KMS-11 (cell line): ENCODE results near the gene ME1.

Experiments used
- H2AFZ ChIP-seq: fragments of 200-600 bp; sonication (generic); 2 replicates; pipeline ENCODE4 v1.6.1; 2016; ENCODE audit warnings: antibody characterized with exemption, mixed run types, low read depth
- H3K27ac ChIP-seq: fragments of 200-600 bp; sonication (generic); 2 replicates; pipeline ENCODE4 v1.6.1; 2016; ENCODE audit warnings: mild to moderate bottlenecking, mixed run types
- H3K27me3 ChIP-seq: fragments of 200-600 bp; sonication (generic); 2 replicates; pipeline ENCODE4 v1.6.1; 2017; ENCODE audit warnings: mild to moderate bottlenecking, low read depth, mixed run types, moderate library complexity; ENCODE audit not compliant: insufficient read depth
- H3K36me3 ChIP-seq: fragments of 200-600 bp; sonication (generic); 2 replicates; pipeline ENCODE4 v1.6.1; 2017; ENCODE audit warnings: mild to moderate bottlenecking, mixed run types; ENCODE audit not compliant: insufficient read depth
- H3K4me1 ChIP-seq: fragments of 200-600 bp; sonication (generic); 2 replicates; pipeline ENCODE4 v1.6.1; 2016; ENCODE audit warnings: mild to moderate bottlenecking, low read depth, mixed run types; ENCODE audit not compliant: poor library complexity, severe bottlenecking
- H3K4me2 ChIP-seq: fragments of 200-600 bp; sonication (generic); 2 replicates; pipeline ENCODE4 v1.7.0; 2016; ENCODE audit warnings: mild to moderate bottlenecking, mixed run types
- H3K4me3 ChIP-seq: fragments of 200-600 bp; sonication (generic); IDR thresholded peaks from 2 replicates; pipeline ENCODE4 v1.6.1; 2017; ENCODE audit warnings: low read depth, low read length, mixed read lengths; ENCODE audit not compliant: insufficient read depth
- H3K79me2 ChIP-seq: fragments of 200-600 bp; sonication (generic); 2 replicates; pipeline ENCODE4 v1.6.1; 2016; ENCODE audit warnings: low read depth, mixed run types; ENCODE audit not compliant: insufficient read depth
- H3K9ac ChIP-seq: fragments of 200-600 bp; sonication (generic); 2 replicates; pipeline ENCODE4 v1.6.1; 2016; ENCODE audit warnings: mild to moderate bottlenecking, mixed run types
- H4K20me1 ChIP-seq: fragments of 200-600 bp; sonication (generic); 2 replicates; pipeline ENCODE4 v1.6.1; 2016; ENCODE audit warnings: mild to moderate bottlenecking, mixed run types; ENCODE audit not compliant: insufficient read depth
- CTCF ChIP-seq: fragments of 200-600 bp; sonication (generic); conservative IDR thresholded peaks from 2 replicates; pipeline ENCODE4 v1.6.1; 2017; ENCODE audit warnings: low read depth, mild to moderate bottlenecking, antibody characterized with exemption, low read length, moderate library complexity, mixed read lengths

ME1 gene

GRCh38 chr6:83430611-83431544 lies at the start of gene ME1:
TSS of gene ME1 (minus strand) at chr6:83431051. CDS start at chr6:83430954, 97 bp downstream.
- Histone ChIP-seq H3K4me1 (peaks cover 64% of the 10 kb centered on the region), H3K4me2 (peak within 1 kb of the TSS; percentile 78), H4K20me1 (no peaks in the 10 kb centered on the region), H3K4me3 (peak within 1 kb of the TSS; percentile 43), H2AFZ (peak within 1 kb of the TSS; percentile 75), H3K27me3 (no peaks in the 10 kb centered on the region), H3K9ac (peak within 1 kb of the TSS; percentile 92), H3K79me2 (peaks cover 46% of the 10 kb centered on the region), H3K27ac (peak within 1 kb of the TSS; percentile 88), H3K36me3 (no peaks in the 10 kb centered on the region)
- no peak for TF ChIP-seq CTCF

GRCh38 chr6:83480470-83480869 lies 49.6 kb upstream of the ME1 start:
- Histone ChIP-seq H3K9ac (no peak overlapping the region), H3K4me3 (no peak overlapping the region), H4K20me1 (no peaks in the 10 kb centered on the region), H2AFZ (no peak overlapping the region), H3K36me3 (no peaks in the 10 kb centered on the region), H3K27me3 (no peaks in the 10 kb centered on the region), H3K4me2 (no peak overlapping the region), H3K4me1 (no peaks in the 10 kb centered on the region), H3K27ac (no peak overlapping the region), H3K79me2 (no peaks in the 10 kb centered on the region)
- TF ChIP-seq CTCF, result no peak

DNA sequence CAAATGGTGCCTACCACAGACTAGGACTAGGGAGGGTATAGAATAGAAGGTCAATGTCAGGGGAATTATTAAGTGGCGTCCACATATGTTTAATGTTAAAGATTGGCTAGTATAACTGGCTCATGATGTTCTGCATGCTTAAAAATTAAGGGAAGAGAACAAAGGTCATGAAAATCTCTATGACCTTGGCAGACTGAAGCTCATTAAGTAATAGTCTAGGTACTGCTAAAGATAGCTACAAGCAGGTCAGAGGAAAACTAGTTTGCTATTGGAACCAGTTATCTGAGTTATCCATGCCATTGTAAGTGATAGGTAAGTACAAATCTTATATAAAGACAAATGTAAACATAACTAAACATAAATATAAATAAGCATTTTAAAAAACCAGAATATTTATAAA lies 48.5 kb upstream of the ME1 start:
- no peaks in the 10 kb centered on the region for H3K79me2 ChIP-seq
- H3K36me3 ChIP-seq, result no peaks in the 10 kb centered on the region
- H4K20me1 ChIP-seq, result no peaks in the 10 kb centered on the region
- no peak overlapping the region for H2AFZ ChIP-seq
- H3K27me3 ChIP-seq, result no peaks in the 10 kb centered on the region
- H3K27ac ChIP-seq, result no peak overlapping the region
- no peak overlapping the region for H3K4me3 ChIP-seq
- TF ChIP-seq CTCF, result no peak
- no peaks in the 10 kb centered on the region for H3K4me1 ChIP-seq
- H3K9ac ChIP-seq, result no peak overlapping the region
- H3K4me2 ChIP-seq, result no peak overlapping the region

- Histone ChIP-seq H3K27ac (no peak overlapping the region), H3K27me3 (no peaks in the 10 kb centered on the region), H3K4me2 (no peak overlapping the region), H3K79me2 (no peaks in the 10 kb centered on the region), H3K9ac (no peak overlapping the region), H3K36me3 (no peaks in the 10 kb centered on the region), H3K4me1 (no peaks in the 10 kb centered on the region), H4K20me1 (no peaks in the 10 kb centered on the region), H2AFZ (no peak overlapping the region), H3K4me3 (no peak overlapping the region)
- no peak for TF ChIP-seq CTCF
Measured at GRCh38 chr6:83476971-83477370, 46.1 kb upstream of the ME1 start.
